BE2C (cell line): ENCODE results near the gene IL1RL2.

Experiments
- DNase-seq: peaks from one replicate; pipeline ENCODE4 v3.0.0-alpha.2; 2020
- H3K27me3 ChIP-seq: fragments of 250-450 bp; sonication (Bioruptor Pico); 2 replicates; pipeline ENCODE4 v1.5.1; 2020; ENCODE audit warnings: mild to moderate bottlenecking
- H3K36me3 ChIP-seq: fragments of 250-450 bp; sonication (Bioruptor Pico); 2 replicates; pipeline ENCODE4 v1.5.1; 2020; ENCODE audit warnings: mild to moderate bottlenecking
- H3K4me1 ChIP-seq: fragments of 250-450 bp; sonication (Bioruptor Pico); 2 replicates; pipeline ENCODE4 v1.5.1; 2020
- H3K4me3 ChIP-seq: 2 replicates; pipeline ENCODE4 v1.5.1; 2011; ENCODE audit warnings: low read depth, low read length
- H3K9me3 ChIP-seq: fragments of 250-450 bp; sonication (Bioruptor Pico); 2 replicates; pipeline ENCODE4 v1.5.1; 2020
- TF ChIP-seq, protein P1 (sequence below): IDR thresholded peaks from 2 replicates; pipeline ENCODE4 v1.5.1; 2012; ENCODE audit warnings: mild to moderate bottlenecking, low read depth, low read length

Gene IL1RL2

DNA sequence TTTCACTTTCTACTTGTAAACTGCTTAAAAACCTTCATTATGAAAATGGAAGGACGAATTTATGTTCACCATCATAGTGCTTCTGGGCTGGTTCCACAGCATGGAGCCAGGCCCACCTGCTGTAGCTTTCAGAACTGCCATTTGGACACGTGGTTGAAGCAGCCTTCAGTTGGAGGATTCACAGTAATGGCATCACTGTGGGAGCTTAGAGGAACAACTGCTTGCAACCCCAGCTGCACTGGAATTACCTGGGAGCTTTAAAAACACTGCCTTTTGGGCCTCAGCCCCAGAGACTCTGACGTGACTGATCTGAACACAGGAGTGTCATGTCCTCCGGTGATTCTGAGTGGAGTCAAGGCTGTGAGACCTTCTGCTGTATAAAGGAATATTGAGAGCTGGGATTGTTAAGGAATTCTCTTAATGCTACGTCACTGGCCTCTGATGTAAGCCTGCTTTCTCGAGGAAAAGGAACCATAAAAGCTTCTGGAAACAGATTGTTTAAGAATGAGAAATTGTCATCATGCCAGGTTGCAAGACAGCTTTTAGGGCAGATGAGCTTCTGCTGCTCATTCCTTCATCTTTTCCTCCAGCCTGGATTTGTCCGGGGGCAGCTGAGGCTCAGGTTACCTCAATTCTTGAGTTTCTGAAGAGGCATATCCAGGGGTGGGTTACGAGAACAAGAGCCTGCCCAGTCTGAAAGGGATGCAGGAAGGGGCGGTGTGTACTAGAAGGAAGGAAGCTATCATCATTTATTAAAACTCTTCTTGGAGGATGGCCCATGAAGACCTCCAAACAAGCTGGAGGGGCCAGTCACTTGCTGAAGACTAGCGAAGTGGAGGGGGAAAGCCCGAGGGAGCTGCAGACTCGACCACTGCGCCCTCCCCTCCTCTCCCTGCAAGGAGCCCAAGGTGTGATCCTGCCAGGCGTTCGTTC, 45.5 kb upstream of the IL1RL2 start:
- no peaks in the 10 kb centered on the region for H3K9me3 ChIP-seq
- TF ChIP-seq, protein P1, sequence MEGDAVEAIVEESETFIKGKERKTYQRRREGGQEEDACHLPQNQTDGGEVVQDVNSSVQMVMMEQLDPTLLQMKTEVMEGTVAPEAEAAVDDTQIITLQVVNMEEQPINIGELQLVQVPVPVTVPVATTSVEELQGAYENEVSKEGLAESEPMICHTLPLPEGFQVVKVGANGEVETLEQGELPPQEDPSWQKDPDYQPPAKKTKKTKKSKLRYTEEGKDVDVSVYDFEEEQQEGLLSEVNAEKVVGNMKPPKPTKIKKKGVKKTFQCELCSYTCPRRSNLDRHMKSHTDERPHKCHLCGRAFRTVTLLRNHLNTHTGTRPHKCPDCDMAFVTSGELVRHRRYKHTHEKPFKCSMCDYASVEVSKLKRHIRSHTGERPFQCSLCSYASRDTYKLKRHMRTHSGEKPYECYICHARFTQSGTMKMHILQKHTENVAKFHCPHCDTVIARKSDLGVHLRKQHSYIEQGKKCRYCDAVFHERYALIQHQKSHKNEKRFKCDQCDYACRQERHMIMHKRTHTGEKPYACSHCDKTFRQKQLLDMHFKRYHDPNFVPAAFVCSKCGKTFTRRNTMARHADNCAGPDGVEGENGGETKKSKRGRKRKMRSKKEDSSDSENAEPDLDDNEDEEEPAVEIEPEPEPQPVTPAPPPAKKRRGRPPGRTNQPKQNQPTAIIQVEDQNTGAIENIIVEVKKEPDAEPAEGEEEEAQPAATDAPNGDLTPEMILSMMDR: no peak
- no peaks in the 10 kb centered on the region for H3K4me1 ChIP-seq
- H3K4me3 ChIP-seq: no peak overlapping the region
- H3K27me3 ChIP-seq: peaks cover 8% of the 10 kb centered on the region; the same call in 1 of the 2 replicates
- no peaks in the 10 kb centered on the region for H3K36me3 ChIP-seq
- no peak for DNase-seq

DNA sequence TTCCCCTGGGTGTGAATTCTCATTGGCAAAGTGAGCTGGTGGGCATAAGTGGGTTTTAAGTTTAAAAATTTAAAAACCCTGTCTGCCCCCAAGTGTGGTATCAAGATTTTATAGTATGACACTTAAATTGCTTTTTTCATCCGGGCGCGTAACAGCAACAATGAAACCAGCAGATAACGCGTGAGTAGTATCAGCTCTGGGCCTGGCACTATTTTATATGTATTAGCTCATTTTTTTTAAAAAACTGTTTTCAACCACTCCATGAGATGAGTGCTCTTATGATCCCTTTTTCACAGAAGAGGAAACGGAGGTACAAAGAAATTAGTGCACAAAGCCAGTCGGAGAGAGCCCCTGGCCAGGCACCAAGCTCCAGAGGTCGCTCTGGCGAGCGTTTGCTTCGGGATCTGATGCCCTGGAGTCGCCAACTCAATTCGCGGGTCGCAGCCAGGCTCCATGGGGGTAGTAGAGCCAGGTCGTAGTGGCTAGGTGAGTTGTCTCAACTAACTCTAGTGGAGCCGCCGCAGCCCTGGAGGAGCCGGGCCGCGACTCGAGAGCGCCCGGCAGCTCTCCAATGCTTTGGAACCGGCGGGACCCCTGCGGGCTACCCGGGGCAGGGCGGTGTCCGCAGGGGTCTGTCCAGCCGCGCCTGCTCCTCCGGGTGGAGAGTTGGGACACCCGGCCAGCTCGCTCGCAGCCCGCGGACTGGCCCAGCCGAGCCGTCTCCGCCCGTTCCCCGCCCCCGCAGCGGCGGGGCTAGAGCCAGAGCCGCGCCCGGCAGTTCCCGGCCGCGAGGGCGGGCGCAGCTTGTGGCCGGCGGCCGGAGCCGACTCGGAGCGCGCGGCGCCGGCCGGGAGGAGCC, 44.6 kb upstream of the IL1RL2 start, which contains the start of gene IL1R1:
Gene IL1R1 (plus strand): TSS at position 777 of the 859 bp plus-strand sequence. CDS start 14,979 bp downstream, outside the sequence.
- DNase-seq: peak; percentile 10
- TF ChIP-seq, protein P1: no peak
- no peaks in the 10 kb centered on the region for H3K36me3 ChIP-seq
- no peak within 1 kb of the TSS; the same call in 1 of the 2 replicates for H3K4me3 ChIP-seq
- H3K9me3 ChIP-seq: no peaks in the 10 kb centered on the region
- H3K27me3 ChIP-seq: peaks cover 8% of the 10 kb centered on the region; the same call in 1 of the 2 replicates
- no peaks in the 10 kb centered on the region for H3K4me1 ChIP-seq

DNA sequence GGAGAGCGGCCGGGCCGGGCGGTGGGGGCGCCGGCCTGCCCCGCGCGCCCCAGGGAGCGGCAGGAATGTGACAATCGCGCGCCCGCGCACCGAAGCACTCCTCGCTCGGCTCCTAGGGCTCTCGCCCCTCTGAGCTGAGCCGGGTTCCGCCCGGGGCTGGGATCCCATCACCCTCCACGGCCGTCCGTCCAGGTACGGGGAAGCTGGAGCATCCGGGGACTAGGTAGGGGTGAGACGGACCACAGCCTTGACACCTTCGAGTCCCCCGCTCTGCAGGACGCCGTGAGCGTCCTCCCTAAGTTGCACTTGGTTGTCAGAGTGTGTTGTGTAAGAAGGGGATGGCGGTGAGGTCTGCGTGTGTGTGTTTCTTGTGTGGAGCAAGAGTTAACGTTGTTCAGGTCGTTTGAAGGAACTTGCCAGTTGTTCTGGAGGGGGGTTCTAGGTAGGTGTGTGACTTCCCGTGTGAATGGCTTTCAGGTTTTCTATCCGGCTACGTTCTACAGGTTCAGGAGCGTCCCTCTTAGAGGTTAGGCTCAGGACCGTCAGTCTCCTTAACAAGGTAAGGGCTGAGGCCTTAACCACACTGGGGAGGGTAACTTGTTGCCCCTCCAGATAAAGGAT, 43.9 kb upstream of the IL1RL2 start:
- H3K9me3 ChIP-seq: no peaks in the 10 kb centered on the region
- no peaks in the 10 kb centered on the region for H3K4me1 ChIP-seq
- no peak overlapping the region for H3K4me3 ChIP-seq
- H3K27me3 ChIP-seq: peaks cover 8% of the 10 kb centered on the region; the same call in 1 of the 2 replicates
- no peak for DNase-seq
- TF ChIP-seq, protein P1: no peak
- no peaks in the 10 kb centered on the region for H3K36me3 ChIP-seq

DNA sequence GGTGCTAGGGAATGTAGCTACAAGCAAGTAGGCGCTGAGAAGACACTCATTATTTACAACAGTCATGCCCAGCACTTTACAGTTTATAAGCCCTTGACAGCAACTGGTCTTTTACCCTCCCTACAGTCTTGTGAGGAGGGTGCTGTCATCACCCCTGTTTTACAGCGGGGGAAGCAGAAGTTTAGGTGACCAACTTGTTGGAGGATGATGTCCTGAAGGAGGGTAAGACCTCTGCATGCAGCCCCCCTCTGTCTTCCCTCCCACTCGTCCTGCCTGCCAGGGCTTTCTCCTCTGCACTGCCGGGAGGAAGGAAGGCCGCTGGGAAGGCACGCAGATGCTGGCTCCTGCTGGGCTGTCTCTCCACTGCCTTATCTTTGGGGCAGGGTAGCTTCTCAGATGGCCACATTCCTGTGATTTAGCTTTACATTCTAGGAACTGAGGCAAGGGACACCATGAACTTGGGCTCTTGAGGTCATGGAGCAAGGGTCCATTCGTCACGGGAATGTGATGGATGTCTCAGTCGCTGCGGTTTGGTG, 43.3 kb upstream of the IL1RL2 start:
- TF ChIP-seq, protein P1: no peak

DNA sequence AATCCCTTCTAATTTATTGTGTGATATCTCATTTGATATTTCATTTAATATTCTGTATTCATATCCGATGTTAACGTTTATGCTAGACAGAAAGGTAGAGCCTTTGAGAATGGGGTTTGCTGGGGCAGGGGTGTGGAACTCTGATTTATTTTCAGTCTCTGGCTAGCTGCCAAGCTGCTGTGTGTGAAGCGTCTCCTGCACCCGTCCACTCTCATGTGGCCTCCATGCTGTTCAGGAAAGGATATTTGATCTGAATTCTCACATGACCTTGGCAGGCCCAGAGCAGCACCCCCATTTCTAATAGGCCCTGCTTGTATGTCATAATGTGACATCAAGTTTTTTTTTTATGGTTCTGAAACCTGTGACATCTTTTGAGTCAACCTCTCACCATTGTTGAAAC, 42.7 kb upstream of the IL1RL2 start:
- H3K36me3 ChIP-seq: no peaks in the 10 kb centered on the region
- H3K27me3 ChIP-seq: peaks cover 8% of the 10 kb centered on the region; the same call in 1 of the 2 replicates
- no peaks in the 10 kb centered on the region for H3K4me1 ChIP-seq
- no peak overlapping the region for H3K4me3 ChIP-seq
- TF ChIP-seq, protein P1: no peak
- DNase-seq: no peak
- no peaks in the 10 kb centered on the region for H3K9me3 ChIP-seq

More for the DNA sequence above, 43.3 kb upstream of the IL1RL2 start:
- Histone ChIP-seq H3K4me3 (no peak overlapping the region), H3K4me1 (no peaks in the 10 kb centered on the region), H3K9me3 (no peaks in the 10 kb centered on the region), H3K36me3 (no peaks in the 10 kb centered on the region), H3K27me3 (peaks cover 8% of the 10 kb centered on the region; the same call in 1 of the 2 replicates)
- no peak for DNase-seq
